Panc1 (cell line): ENCODE results near the gene CHST15. TPM values are rescaled to one million over a fixed set of nuclear protein-coding genes. Genes with fewer than 3 reads are reported as not detected.

Source experiments
- ATAC-seq: fragments of 200-7000 bp; cut with Tn5 transposase; 2 replicates; pipeline ENCODE4 v1.9.1; 2020; ENCODE audit warnings: mild to moderate bottlenecking, moderate library complexity
- BruUV-seq: library from RNA; stranded (reverse); fragments of 400-500 nt; replicated peaks from 2 replicates; lab custom pipeline; 2021; lab: Mats Ljungman, UMichigan
- CTCF ChIA-PET: fragments of 300-600 bp; sonication (Branson Sonifier 250); formaldehyde crosslinking; loops from one replicate; lab custom pipeline; 2022; ENCODE audit warnings: antibody characterized with exemption; lab: Charles Lee
- POLR2A ChIA-PET: fragments of 300-600 bp; sonication (Branson Sonifier 250); formaldehyde crosslinking; loops from one replicate; lab custom pipeline; 2022; ENCODE audit warnings: antibody characterized with exemption; lab: Charles Lee
- DNase-seq: peaks from one replicate; pipeline ENCODE4 v3.0.0-alpha.2; 2010; ENCODE audit warnings: low read depth, low spot score
- H3K27ac ChIP-seq: 2 replicates; pipeline ENCODE4 v1.5.1; 2011; ENCODE audit warnings: mild to moderate bottlenecking, low read length, inconsistent platforms
- H3K27me3 ChIP-seq: fragments of 200-500 bp; sonication (Bioruptor generic); 2 replicates; pipeline ENCODE4 v1.6.0; 2014; ENCODE audit warnings: low read length, inconsistent platforms; ENCODE audit not compliant: control insufficient read depth, insufficient read depth
- H3K36me3 ChIP-seq: fragments of 200-500 bp; sonication (Bioruptor generic); 2 replicates; pipeline ENCODE4 v1.5.1; 2014; ENCODE audit warnings: inconsistent platforms, mild to moderate bottlenecking, low read length, moderate library complexity; ENCODE audit not compliant: control insufficient read depth, insufficient read depth
- H3K4me1 ChIP-seq: 2 replicates; pipeline ENCODE4 v1.5.1; 2011; ENCODE audit warnings: inconsistent platforms, mild to moderate bottlenecking, low read length, moderate library complexity; ENCODE audit not compliant: control insufficient read depth, insufficient read depth
- H3K4me3 ChIP-seq, 2 experiments: 2 replicates each; pipeline ENCODE4 v1.5.1; 2011 to 2012; ENCODE audit warnings: low read depth in 2 of 2, low read length in 2 of 2, mild to moderate bottlenecking in 2 of 2, inconsistent platforms in 1 of 2, moderate library complexity in 1 of 2
- H3K9me3 ChIP-seq: fragments of 200-500 bp; sonication (Bioruptor generic); 2 replicates; pipeline ENCODE4 v1.5.1; 2014; ENCODE audit warnings: low read depth, mild to moderate bottlenecking, inconsistent platforms, low read length, moderate library complexity; ENCODE audit not compliant: control insufficient read depth, insufficient read depth
- POLR2AphosphoS5 ChIP-seq: IDR thresholded peaks from 2 replicates; pipeline ENCODE4 v1.6.1; 2012; ENCODE audit warnings: mild to moderate bottlenecking, low read depth, low read length, moderate library complexity
- REST ChIP-seq, 2 experiments: IDR thresholded peaks; 2 replicates each; pipeline ENCODE4 v1.6.1; 2011 to 2012; ENCODE audit warnings: low read depth in 2 of 2, control low read depth in 1 of 2, low read length in 1 of 2, mild to moderate bottlenecking in 1 of 2, moderate library complexity in 1 of 2; ENCODE audit not compliant: insufficient read depth in 1 of 2
- SIN3A ChIP-seq: IDR thresholded peaks from 2 replicates; pipeline ENCODE4 v1.6.1; 2012; ENCODE audit warnings: low read depth, mild to moderate bottlenecking, low read length, moderate library complexity, borderline replicate concordance; ENCODE audit not compliant: insufficient read depth
- TCF7L2 ChIP-seq: IDR thresholded peaks from 2 replicates; pipeline ENCODE4 v1.6.1; 2011; ENCODE audit warnings: mild to moderate bottlenecking, low read depth, low read length, inconsistent platforms
- in situ Hi-C: cut with HindIII; loops from 2 replicates; pipeline ENCODE4 v1.10.0; 2016; ENCODE audit warnings: low sequenced_read_pairs, low pct_unique_long_range_greater_than_20kb
- intact Hi-C: fragments of 100-400 bp; cut with micrococcal nuclease; formaldehyde crosslinking; loops from one replicate; pipeline ENCODE4 v1.10.0; 2022; ENCODE audit not compliant: unreplicated experiment
- total RNA-seq: library from RNA; stranded (reverse); gene quantifications from one replicate; pipeline ENCODE4 v1.2.1, GENCODE V29; 2021; ENCODE audit not compliant: unreplicated experiment
- TF ChIP-seq, protein P1 (sequence below): fragments of 450-650 bp; IDR thresholded peaks from 2 replicates; pipeline ENCODE4 v1.5.1; 2017; ENCODE audit warnings: mild to moderate bottlenecking

The CHST15 gene
- total RNA-seq, 1 experiment from 2014 or later: 33.2 TPM

- DNase-seq: no peak
- ATAC-seq: no peak
- POLR2A ChIA-PET: no interaction called here
These were observed 26.4 kb downstream of the CHST15 start for GRCh38 chr10:124066781-124067714.

DNA sequence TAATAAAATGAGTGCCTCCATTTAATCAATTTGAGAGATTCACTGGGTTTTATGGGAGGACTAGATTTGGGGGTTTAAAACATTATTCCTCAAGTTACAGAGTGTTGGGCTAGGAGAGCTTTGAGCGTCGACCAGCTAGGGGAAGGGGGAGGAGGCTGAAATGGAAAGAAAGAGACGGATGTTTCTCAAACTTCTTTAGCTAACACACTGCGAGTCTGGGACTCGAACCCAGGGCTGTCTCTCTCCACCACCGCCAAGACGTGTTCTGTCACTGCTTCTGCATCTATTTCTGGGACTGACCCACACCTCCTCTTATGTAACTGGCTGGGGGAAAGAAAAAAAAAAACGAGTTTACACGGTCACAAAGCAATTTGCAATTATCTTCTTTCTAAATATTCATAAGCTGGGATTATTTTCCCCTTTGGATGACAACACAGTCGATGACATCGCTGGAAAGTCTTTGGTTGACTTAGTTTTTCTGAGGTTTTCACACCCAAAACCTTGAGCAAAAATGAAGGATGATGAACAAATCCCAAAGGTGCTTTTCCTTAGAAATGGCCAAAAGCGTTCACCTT lies 27.2 kb downstream of the CHST15 start:
- CTCF ChIA-PET: no interaction called here
- ATAC-seq: no peak
- BruUV-seq: no TSS peak

More at GRCh38 chr10:124066781-124067714, 26.4 kb downstream of the CHST15 start:
- Histone ChIP-seq H3K9me3 (no peaks in the 10 kb centered on the region), H3K27me3 (no peaks in the 10 kb centered on the region), H3K4me3 (no peak overlapping the region), H3K27ac (no peak overlapping the region), H3K4me1 (peaks cover 9% of the 10 kb centered on the region), H3K36me3 (no peaks in the 10 kb centered on the region)
- intact Hi-C loops: no loop called here
- in situ Hi-C loops: no loop called here
- TF ChIP-seq SIN3A (no peak), POLR2AphosphoS5 (no peak), TCF7L2 (no peak), REST (IDR thresholded peaks at IDR 0.05; ENCODE audit: insufficient read depth in 1 of 2, low read depth in 2 of 2, low read length in 1 of 2) (no peak)
- TF ChIP-seq, protein P1, sequence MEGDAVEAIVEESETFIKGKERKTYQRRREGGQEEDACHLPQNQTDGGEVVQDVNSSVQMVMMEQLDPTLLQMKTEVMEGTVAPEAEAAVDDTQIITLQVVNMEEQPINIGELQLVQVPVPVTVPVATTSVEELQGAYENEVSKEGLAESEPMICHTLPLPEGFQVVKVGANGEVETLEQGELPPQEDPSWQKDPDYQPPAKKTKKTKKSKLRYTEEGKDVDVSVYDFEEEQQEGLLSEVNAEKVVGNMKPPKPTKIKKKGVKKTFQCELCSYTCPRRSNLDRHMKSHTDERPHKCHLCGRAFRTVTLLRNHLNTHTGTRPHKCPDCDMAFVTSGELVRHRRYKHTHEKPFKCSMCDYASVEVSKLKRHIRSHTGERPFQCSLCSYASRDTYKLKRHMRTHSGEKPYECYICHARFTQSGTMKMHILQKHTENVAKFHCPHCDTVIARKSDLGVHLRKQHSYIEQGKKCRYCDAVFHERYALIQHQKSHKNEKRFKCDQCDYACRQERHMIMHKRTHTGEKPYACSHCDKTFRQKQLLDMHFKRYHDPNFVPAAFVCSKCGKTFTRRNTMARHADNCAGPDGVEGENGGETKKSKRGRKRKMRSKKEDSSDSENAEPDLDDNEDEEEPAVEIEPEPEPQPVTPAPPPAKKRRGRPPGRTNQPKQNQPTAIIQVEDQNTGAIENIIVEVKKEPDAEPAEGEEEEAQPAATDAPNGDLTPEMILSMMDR: no peak
- BruUV-seq: no TSS peak
- CTCF ChIA-PET: no interaction called here

More for the DNA sequence above, 27.2 kb downstream of the CHST15 start:
- H3K36me3 ChIP-seq: no peaks in the 10 kb centered on the region
- H3K27ac ChIP-seq: no peak overlapping the region
- H3K4me1 ChIP-seq: peaks cover 9% of the 10 kb centered on the region
- no peak for TF ChIP-seq POLR2AphosphoS5
- TF ChIP-seq, protein P1: no peak
- in situ Hi-C loops (no loop called here), intact Hi-C loops (no loop called here)
- POLR2A ChIA-PET: no interaction called here
- DNase-seq: no peak
- H3K9me3 ChIP-seq: no peaks in the 10 kb centered on the region
- H3K4me3 ChIP-seq: no peak overlapping the region
- no peaks in the 10 kb centered on the region for H3K27me3 ChIP-seq
